Bone marrow (tissue), 2 donors: ENCODE measurements around the gene APBA2.
"Not testable (repeated sequence)": the region's sequence is repeated elsewhere in the genome, so short reads cannot be mapped to it uniquely, and the experiment has no call there.

Experiments used
- DNase-seq, 2 donors: peaks; one replicate each; lab custom pipeline; 2025; lab: John Stamatoyannopoulos, UW

APBA2 gene

GRCh38 chr15:29035336-29036285 is 149.8 kb downstream of the APBA2 start:
- DNase-seq = no peak

GRCh38 chr15:29037997-29038705 is 152.4 kb downstream of the APBA2 start:
- no peak for DNase-seq

DNA sequence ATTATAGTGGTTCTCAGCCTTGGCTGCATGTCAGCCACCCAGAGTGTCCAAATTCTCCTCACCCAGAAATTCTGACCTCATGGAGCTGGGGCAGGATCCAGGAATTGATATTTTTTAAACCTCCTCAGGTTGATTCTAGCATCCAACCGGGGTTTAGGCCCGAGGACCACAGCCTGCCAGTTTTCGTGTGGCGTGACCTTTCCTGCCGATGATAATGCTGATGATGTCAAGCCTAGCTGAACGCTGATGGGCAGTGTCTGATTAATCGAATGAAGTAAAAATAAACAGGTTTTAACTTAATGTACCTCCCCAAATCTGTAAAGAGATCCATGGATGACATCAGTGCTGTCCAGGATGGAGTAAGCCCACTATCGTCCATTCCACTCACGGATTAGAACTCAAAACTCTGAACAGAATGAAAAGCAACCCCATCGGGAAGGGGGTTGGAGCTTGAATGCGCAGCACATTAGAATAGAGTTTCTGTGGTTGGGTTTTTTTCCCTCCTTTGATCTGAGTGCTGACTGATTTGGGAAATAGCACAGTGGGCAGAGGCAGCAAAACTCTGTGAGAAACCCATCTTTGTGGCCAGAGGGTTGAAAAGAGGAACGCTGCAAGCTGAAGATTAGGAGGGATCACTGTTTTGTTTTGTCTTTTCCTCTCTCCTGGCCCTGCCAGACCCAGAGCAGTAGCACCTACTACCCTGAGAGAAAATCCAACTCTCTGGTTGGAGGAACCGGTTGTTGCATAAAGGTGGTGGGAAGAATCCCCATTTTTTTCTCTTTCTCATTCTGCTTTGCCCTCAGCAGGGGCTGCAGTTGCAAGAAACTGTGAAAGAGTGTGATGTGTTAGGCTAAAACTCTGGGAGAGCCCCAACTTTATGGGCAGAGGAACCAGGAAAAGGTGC is 153.9 kb downstream of the APBA2 start:
- no peak for DNase-seq

- no peak for DNase-seq
Observed at GRCh38 chr15:29040370-29040751, 154.6 kb downstream of the APBA2 start.

- DNase-seq = no peak
Observed at GRCh38 chr15:29043736-29044502, 158.1 kb downstream of the APBA2 start.

DNA sequence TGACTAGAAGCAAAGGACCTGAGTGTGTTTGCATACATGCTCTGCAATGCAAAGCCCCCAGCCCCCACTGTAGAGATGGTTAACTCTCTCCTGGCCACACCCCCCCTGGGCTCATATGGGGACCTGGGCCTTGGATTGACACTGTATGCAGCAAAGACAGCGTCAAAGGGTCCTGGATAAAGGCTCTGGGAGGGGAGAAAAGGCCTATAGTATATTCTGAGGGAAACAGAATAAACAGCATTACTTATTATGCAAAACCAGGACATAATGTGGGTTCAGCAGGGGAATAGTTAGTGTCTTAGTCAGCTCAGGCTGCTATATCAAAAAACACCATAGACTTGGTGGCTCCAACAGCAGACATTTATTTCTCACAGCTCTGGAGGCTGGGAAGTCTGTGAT is 158.7 kb downstream of the APBA2 start:
- DNase-seq = no peak

DNA sequence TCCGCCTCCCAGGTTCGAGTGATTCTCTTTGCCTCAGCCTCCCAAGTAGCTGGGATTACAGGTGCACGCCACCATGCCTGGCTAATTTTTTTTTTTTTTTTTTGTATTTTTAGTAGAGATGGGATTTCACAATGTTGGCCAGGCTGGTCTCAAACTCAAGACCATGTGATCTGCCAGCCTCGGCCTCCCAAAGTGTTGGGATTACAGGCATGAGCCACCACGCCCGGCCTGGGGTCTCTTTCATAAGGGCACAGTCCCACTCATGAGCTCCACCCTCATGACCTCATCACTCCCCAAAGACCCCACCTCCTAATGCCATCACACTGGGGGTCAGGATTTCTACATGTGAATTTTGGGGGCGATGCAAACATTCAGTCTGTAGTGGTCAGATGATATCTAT is 159.4 kb downstream of the APBA2 start:
- DNase-seq = not testable (repeated sequence)

DNA sequence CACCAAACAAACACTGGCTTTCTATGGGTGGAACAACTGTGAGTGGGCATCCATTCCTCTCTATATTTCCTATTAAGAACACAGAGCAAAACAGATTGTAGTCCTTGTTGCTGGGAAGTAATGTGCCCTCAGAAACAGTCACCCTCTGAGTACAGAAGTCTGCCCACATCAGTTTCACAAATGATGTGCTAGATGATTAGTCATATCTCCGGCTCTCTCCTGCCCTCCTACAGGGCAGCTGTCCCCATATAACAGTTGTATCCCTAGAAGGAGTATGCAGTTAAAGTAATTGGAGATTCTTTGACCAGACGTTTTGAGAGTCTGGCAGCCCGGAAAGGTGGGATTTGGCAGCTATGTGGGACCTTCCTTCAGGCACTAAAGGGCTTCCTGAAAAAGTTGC is 159.9 kb downstream of the APBA2 start:
- no peak for DNase-seq

GRCh38 chr15:29046281-29046810 is 160.6 kb downstream of the APBA2 start:
- DNase-seq = no peak

DNA sequence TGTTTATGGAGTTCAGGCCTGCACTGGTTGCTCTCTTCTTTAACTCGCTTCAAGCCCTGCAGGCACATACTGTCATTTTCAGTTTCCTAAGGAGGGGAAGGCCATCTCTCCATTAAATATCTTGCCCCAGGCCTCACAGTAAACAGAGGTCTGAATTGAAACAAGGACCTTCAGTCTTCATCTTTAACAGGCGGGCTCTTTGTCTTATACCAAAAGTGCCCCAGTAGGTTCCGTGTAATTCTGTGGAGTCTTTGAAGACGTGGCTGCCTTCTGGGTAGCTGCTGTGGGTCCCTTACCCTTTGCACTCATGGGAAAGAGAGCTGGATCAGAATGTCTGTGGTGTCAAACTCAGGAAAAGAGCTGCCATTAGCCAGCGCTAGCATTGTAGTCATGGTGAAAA is 161.2 kb downstream of the APBA2 start:
- no peak for DNase-seq

DNA sequence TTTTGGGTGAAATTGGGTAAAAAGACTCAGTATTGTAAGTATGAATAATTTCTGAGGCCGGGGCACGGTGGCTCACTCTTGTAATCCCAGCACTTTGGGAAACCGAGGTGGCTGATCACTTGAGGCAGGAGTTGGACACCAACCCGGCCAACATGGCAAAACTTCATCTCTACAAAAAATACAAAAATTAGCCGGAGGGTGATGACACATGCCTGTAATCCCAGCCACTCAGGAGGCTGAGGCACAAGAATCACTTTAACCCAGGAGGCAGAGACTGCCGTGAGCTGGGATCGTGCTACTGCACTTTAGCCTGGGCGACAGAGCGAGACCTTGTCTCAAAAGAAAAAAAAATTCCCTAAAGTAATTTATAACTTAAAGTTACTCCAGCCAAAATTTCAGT is 162.2 kb downstream of the APBA2 start:
- DNase-seq = no peak

DNA sequence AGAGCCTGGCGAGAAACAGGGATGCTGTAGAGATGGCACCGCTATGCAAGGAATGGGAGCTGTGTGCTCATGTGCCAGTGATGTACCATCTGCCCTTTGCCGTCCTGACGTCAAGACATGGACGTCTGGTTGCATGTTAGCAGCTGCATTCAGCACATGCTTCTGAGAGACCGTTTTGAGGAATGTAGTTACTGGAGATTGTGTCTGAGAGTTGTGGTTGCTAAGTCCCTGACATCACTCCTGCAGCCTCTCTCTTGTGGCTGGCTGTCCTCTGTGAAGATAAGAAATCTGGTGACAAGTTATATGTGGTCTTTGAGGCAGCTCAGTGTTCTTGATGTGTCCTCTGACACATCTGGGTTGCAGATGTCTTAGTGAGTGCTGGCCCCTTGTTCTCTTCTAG is 165.1 kb downstream of the APBA2 start:
- DNase-seq = no peak

- DNase-seq = no peak
Observed at GRCh38 chr15:29051422-29051821, 165.6 kb downstream of the APBA2 start.

GRCh38 chr15:29053006-29053405 is 167.2 kb downstream of the APBA2 start:
- DNase-seq = no peak

- DNase-seq = no peak
Observed at GRCh38 chr15:29053661-29054131, 167.9 kb downstream of the APBA2 start.

DNA sequence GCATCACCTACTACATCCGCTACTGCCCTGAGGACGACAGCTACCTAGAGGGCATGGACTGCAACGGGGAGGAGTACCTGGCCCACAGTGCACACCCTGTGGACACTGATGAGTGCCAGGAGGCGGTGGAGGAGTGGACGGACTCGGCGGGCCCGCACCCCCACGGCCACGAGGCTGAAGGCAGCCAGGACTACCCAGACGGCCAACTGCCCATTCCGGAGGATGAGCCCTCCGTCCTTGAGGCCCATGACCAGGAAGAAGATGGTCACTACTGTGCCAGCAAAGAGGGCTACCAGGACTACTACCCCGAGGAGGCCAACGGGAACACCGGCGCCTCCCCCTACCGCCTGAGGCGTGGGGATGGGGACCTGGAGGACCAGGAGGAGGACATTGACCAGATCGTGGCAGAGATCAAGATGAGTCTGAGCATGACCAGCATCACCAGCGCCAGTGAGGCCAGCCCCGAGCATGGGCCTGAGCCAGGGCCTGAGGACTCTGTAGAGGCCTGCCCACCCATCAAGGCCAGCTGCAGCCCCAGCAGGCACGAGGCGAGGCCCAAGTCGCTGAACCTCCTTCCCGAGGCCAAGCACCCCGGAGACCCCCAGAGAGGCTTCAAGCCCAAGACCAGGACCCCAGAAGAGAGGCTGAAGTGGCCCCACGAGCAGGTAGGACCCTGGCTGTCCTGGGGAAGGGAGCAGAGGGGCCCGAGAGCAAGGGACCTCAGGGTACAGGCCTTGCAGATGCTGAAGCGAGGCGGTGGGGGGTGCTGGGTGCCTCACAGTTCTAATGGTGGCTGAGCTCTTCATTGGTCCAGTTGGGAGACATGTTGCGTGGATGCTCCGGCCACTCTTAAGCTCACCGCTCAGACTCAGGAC is 168.6 kb downstream of the APBA2 start:
- no peak for DNase-seq

GRCh38 chr15:29055876-29056275 is 170.1 kb downstream of the APBA2 start:
- no peak for DNase-seq

GRCh38 chr15:29056839-29057450 is 171.2 kb downstream of the APBA2 start:
- DNase-seq = no peak

GRCh38 chr15:29057856-29058255 is 172.1 kb downstream of the APBA2 start:
- DNase-seq = no peak
